Prostate gland (tissue), 2 donors: ENCODE measurements around the gene GABRG3.

ENCODE experiments used
- CTCF ChIP-seq, 4 experiments: fragments of 200-600 bp in 2 of 4; fragments of 450-650 bp in 2 of 4; sonication (generic) in 2 of 4; IDR thresholded peaks; 1 replicate in 3 of 4; 2 replicates in 1 of 4; pipeline ENCODE4 v1.5.1; 2016 to 2019; ENCODE audit warnings: antibody characterized with exemption in 4 of 4, mild to moderate bottlenecking in 2 of 4, moderate library complexity in 2 of 4
- POLR2A ChIP-seq: fragments of 450-650 bp; IDR thresholded peaks from one replicate; pipeline ENCODE4 v1.6.1; 2016; ENCODE audit warnings: antibody characterized with exemption, mild to moderate bottlenecking
- POLR2AphosphoS5 ChIP-seq: sonication (generic); formaldehyde crosslinking; IDR thresholded peaks from one replicate; pipeline ENCODE4 v1.6.1; 2017; ENCODE audit warnings: antibody characterized with exemption

- TF ChIP-seq CTCF (IDR thresholded peaks at IDR 0.05) (no peak), POLR2AphosphoS5 (no peak), POLR2A (no peak)
Measured at GRCh38 chr15:26926081-26926480, 44.9 kb upstream of the GABRG3 start.
